GM23248 (cell line): ENCODE results near the gene ZNF646.

Experiments
- EZH2 ChIP-seq: fragments of 200-600 bp; sonication (generic); IDR thresholded peaks from 2 replicates; pipeline ENCODE4 v1.6.1; 2018; ENCODE audit warnings: antibody characterized with exemption, mild to moderate bottlenecking; ENCODE audit not compliant: insufficient read depth, poor library complexity, severe bottlenecking
- EZH2phosphoT487 ChIP-seq: fragments of 200-600 bp; sonication (generic); IDR thresholded peaks from 2 replicates; pipeline ENCODE4 v1.6.1; 2018; ENCODE audit warnings: antibody characterized with exemption, moderate library complexity, mild to moderate bottlenecking, low read depth; ENCODE audit not compliant: insufficient read depth

DNA sequence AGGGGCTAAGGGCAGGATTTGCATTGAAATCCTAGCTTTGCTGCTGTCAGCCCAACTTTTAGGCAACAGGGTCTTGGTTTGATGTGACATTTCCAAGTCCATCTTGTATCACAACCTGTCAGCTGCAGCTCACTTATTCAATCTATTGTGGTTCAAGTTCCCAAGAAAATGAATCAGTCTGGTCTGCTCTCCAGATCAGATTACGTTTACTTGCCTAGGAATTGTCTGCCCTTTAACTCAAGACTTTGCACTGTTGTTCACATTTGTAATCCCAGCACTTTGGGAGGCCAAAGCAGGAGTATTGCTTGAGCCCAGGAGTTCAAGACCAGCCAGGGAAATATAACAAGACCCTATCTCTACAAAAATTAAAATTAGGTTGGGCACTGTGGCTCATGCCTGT, 30.9 kb upstream of the ZNF646 start:
- TF ChIP-seq EZH2 (no peak), EZH2phosphoT487 (no peak)
